Neural crest cell (in vitro differentiated cells): Measurements from ENCODE around the gene FRRS1L. TPM values are rescaled to one million over a fixed set of nuclear protein-coding genes. Genes with fewer than 3 reads are reported as not detected.

Experiments
- DNase-seq: peaks from one replicate; pipeline ENCODE4 v3.0.0; 2021; ENCODE audit warnings: low read depth, mixed read lengths, low spot score
- H3K27ac Mint-ChIP-seq: one replicate; pipeline ENCODE4 v1.8.0; 2021; ENCODE audit warnings: mild to moderate bottlenecking, mixed read lengths; ENCODE audit not compliant: unreplicated experiment
- H3K27me3 Mint-ChIP-seq: 2 replicates; pipeline ENCODE4 v1.8.0; 2021; ENCODE audit warnings: low read depth, mild to moderate bottlenecking, mixed read lengths
- H3K36me3 Mint-ChIP-seq: 2 replicates; pipeline ENCODE4 v1.8.0; 2021; ENCODE audit warnings: low read depth, mild to moderate bottlenecking, mixed read lengths
- H3K4me1 Mint-ChIP-seq: 2 replicates; pipeline ENCODE4 v1.8.0; 2021; ENCODE audit warnings: mixed read lengths
- H3K4me3 Mint-ChIP-seq: one replicate; pipeline ENCODE4 v1.8.0; 2021; ENCODE audit warnings: mild to moderate bottlenecking, mixed read lengths
- H3K9me3 Mint-ChIP-seq: 2 replicates; pipeline ENCODE4 v1.8.0; 2021; ENCODE audit warnings: mixed read lengths
- total RNA-seq: library from RNA; stranded (reverse); gene quantifications from 2 replicates; pipeline ENCODE4 v1.2.1, GENCODE V29; 2021
- TF ChIP-seq, protein P1 (sequence below): fragments of 200-600 bp; sonication (generic); conservative IDR thresholded peaks from 2 replicates; pipeline ENCODE4 v1.5.0; 2021; ENCODE audit warnings: antibody characterized with exemption, mild to moderate bottlenecking

Gene FRRS1L
- total RNA-seq, 1 donor from 2014 or later: 3.4 TPM

DNA sequence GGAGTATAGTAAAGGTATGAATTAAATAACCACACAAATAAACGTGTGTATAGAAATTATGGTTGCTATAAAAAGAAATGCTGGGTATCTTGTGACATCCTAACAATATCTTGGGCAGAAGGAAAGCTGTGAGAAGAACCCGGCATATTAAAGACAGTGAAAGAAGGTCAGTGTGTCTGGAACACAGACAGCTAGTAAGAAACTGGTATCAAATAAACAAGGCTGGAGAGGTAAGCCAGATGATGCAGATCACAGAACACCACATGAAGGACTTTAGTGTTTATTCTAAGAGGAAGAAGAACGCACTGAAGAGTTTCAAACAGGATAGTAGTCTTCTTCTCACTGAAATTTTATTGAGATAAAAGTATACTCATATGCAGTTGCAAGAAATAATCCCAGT is 71.7 kb downstream of the FRRS1L start:
- H3K36me3 Mint-ChIP-seq: peaks cover 10% of the 10 kb centered on the region
- H3K27ac Mint-ChIP-seq: no peak overlapping the region
- no peak overlapping the region for H3K4me3 Mint-ChIP-seq
- H3K27me3 Mint-ChIP-seq: no peaks in the 10 kb centered on the region
- peaks cover 21% of the 10 kb centered on the region for H3K4me1 Mint-ChIP-seq
- H3K9me3 Mint-ChIP-seq: no peaks in the 10 kb centered on the region
- TF ChIP-seq, protein P1, sequence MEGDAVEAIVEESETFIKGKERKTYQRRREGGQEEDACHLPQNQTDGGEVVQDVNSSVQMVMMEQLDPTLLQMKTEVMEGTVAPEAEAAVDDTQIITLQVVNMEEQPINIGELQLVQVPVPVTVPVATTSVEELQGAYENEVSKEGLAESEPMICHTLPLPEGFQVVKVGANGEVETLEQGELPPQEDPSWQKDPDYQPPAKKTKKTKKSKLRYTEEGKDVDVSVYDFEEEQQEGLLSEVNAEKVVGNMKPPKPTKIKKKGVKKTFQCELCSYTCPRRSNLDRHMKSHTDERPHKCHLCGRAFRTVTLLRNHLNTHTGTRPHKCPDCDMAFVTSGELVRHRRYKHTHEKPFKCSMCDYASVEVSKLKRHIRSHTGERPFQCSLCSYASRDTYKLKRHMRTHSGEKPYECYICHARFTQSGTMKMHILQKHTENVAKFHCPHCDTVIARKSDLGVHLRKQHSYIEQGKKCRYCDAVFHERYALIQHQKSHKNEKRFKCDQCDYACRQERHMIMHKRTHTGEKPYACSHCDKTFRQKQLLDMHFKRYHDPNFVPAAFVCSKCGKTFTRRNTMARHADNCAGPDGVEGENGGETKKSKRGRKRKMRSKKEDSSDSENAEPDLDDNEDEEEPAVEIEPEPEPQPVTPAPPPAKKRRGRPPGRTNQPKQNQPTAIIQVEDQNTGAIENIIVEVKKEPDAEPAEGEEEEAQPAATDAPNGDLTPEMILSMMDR: no peak
- DNase-seq: no peak

DNA sequence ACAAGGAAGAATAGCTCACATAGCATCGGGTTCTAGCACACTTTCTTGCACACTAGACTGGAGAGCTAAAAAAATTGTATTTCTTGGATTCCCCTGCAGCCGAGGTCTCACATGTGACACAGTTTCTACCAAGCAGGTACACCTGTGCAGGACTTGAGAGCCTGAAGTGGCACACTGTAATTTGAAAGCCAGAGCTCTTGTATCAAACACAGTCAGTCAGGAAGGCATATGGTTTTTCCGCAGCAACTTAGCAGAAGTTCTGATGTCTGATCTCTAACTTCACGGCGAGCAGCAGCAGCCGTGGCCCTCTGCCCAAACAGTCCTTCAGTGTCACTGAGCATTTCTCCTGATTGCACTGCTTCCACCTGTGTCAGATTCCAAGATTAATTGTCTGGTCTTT is 72.8 kb downstream of the FRRS1L start:
- DNase-seq: no peak
- Mint-ChIP-seq H3K4me1 (peaks cover 21% of the 10 kb centered on the region), H3K36me3 (peaks cover 10% of the 10 kb centered on the region), H3K9me3 (no peaks in the 10 kb centered on the region), H3K27me3 (no peaks in the 10 kb centered on the region), H3K27ac (no peak overlapping the region), H3K4me3 (no peak overlapping the region)
- TF ChIP-seq, protein P1: no peak

DNA sequence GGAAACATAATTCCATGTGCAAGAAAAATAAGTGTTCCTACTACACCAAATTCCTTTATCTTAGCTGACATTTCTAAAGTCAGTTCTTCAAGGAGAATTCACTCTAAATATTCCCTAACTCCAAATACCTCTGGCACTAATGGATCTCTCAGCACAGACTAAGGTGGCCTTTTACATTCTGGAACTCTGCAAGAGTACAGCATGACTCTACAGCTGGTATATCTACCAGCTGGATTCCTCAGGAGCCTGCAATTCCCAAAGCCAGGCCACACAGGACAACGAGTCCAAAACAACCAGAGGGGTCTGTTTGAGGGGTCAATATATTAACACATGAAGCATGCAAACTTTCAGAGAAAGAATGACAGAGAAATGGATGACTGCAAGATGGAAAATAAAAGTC is 74.5 kb downstream of the FRRS1L start:
- Mint-ChIP-seq H3K27me3 (no peaks in the 10 kb centered on the region), H3K27ac (peak overlapping the region; percentile 25), H3K4me3 (no peak overlapping the region), H3K36me3 (peaks cover 11% of the 10 kb centered on the region), H3K4me1 (peaks cover 6% of the 10 kb centered on the region), H3K9me3 (no peaks in the 10 kb centered on the region)
- TF ChIP-seq, protein P1: no peak
- no peak for DNase-seq

DNA sequence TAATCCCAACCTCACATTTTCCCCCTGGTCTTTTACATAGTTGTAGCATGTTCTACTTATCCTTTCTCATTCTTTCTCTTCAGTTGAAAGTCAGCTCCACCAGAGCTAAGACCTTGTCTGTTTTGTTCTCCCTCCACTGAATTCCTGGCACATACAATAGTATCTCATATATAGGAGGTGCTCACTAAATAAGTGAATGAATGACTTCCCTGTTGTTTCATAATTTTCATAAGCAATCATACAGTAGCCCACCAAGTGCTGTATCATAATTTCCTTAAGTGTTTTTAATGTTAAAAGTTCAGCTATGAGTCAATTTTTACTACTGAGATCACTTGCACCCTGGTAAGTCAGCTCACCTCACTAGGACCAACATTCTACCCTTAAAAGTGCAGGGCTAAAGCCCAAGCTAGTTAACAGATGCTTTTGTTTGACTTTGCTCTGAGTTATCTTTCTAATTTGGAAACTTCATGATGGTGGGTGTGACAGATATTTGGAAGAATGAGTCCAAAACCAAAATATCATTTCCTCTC is 74.9 kb downstream of the FRRS1L start:
- Mint-ChIP-seq H3K27me3 (no peaks in the 10 kb centered on the region), H3K4me1 (peaks cover 4% of the 10 kb centered on the region), H3K9me3 (no peaks in the 10 kb centered on the region), H3K4me3 (no peak overlapping the region), H3K27ac (no peak overlapping the region), H3K36me3 (peaks cover 11% of the 10 kb centered on the region)
- TF ChIP-seq, protein P1: no peak
- no peak for DNase-seq

DNA sequence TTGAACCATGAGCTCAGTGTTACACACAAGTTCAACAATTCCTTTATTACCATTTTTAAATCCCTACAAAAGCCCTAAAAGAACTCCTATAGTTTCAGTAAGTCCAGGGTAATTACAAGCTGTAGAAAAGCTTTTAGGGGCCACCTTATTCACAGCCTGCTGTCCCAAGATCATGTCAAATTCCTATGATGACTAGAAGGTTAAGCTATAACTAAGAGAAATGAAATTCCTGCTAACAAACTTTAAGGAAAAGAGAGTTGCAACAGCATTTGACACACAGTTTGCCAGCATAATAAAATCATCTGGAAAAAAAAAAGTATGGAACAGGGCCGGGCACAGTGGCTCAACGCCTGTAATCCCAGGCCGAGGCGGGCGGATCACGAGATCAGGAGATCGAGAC is 78.8 kb downstream of the FRRS1L start:
- Mint-ChIP-seq H3K9me3 (no peaks in the 10 kb centered on the region), H3K4me3 (no peak overlapping the region), H3K36me3 (peaks cover 14% of the 10 kb centered on the region), H3K27me3 (no peaks in the 10 kb centered on the region), H3K4me1 (no peaks in the 10 kb centered on the region), H3K27ac (no peak overlapping the region)
- no peak for DNase-seq
- TF ChIP-seq, protein P1: no peak
